ENCODE measurements around the gene EEF1A2. TPM values are rescaled to one million over a fixed set of nuclear protein-coding genes. Genes with fewer than 3 reads are reported as not detected.

EEF1A2 gene
- total RNA-seq, 1 donor from 2014 or later = 20.0 TPM

DNA sequence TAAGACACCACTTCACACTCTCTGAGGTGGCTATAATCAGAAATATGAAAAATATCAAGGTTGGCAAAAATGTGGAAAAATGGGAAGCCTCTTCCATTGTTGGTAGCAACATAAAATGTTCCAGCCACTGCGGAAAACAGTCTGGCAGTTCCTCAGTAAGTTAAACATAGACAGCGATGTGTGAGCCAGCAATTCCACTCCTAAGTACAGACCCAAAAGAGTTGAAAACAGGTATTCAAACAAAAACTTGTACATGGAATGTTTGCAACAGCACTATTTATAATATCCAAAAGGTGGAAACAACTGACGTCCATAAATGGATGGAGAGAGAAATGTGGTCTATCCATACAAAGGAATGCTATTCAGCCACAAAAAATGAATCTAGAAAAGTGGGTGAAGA, 14.3 kb upstream of the EEF1A2 start:
- TF ChIP-seq, protein P1, sequence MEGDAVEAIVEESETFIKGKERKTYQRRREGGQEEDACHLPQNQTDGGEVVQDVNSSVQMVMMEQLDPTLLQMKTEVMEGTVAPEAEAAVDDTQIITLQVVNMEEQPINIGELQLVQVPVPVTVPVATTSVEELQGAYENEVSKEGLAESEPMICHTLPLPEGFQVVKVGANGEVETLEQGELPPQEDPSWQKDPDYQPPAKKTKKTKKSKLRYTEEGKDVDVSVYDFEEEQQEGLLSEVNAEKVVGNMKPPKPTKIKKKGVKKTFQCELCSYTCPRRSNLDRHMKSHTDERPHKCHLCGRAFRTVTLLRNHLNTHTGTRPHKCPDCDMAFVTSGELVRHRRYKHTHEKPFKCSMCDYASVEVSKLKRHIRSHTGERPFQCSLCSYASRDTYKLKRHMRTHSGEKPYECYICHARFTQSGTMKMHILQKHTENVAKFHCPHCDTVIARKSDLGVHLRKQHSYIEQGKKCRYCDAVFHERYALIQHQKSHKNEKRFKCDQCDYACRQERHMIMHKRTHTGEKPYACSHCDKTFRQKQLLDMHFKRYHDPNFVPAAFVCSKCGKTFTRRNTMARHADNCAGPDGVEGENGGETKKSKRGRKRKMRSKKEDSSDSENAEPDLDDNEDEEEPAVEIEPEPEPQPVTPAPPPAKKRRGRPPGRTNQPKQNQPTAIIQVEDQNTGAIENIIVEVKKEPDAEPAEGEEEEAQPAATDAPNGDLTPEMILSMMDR (conservative IDR thresholded peaks at IDR 0.05; ENCODE audit: low read depth, low read length) = no peak
- H3K4me3 ChIP-seq (ENCODE audit: low read depth, low read length) = no peak overlapping the region
- DNase-seq (ENCODE audit: low read depth) = no peak

DNA sequence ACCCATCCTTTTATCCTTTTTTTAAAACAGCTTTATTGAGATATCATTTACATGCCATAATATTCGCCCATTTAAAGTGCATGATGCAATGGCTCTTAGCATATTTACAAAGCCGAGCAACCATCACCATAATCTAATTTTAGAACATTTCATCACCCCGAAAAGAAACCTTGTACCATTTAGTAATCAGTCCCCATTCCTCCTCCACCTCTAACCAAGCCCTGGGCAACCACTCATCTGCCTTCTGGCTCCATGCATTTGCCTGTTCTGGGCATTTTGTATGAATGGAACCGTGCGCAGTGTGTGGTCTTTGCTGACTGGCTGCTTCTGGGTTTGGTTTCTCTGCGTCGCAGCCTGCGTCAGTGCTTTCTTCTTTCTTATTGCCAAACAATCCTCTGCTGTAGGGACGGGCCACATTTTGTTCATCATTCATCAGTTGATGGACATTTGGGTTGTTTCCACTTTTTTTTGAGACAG, 10.2 kb upstream of the EEF1A2 start:
- TF ChIP-seq, protein P1 (conservative IDR thresholded peaks at IDR 0.05; ENCODE audit: low read depth, low read length) = no peak
- DNase-seq (ENCODE audit: low read depth) = no peak
- no peak overlapping the region for H3K4me3 ChIP-seq (ENCODE audit: low read depth, low read length)

DNA sequence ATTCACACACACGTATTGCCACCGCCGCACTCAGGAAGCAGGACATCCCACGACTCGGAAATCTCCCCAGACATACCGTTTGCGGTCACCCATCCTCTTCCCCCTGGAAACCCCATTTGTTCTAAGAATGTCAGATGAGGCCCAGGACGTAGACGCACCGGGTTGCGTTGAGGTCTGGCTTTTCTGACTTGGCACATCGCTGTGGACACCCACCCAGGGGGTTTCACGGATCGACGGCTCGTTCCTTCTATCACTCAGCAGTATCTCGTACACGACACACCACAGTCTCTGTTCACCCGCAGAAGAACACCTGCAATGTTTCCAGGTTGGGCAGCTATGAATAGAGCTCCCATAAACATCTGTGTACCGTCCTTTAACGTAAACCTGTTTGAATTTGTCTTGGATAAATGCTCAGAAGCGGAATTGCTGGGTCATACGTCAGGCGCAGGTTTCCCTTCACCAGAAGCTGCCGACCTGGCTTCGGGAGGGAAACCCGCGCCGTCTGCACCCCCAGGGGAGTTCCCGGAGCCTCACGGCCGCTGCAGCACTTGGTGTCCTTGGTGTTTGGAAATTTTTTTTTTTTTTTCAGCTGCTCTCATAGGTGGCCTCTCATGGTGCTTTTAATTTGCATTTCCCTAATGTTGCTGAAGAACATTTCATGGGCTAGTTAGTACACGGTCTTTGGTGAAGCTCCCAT, 9.3 kb upstream of the EEF1A2 start:
- TF ChIP-seq, protein P1 (conservative IDR thresholded peaks at IDR 0.05; ENCODE audit: low read depth, low read length) = no peak
- no peak for DNase-seq (ENCODE audit: low read depth)
- H3K4me3 ChIP-seq (ENCODE audit: low read depth, low read length) = no peak overlapping the region

DNA sequence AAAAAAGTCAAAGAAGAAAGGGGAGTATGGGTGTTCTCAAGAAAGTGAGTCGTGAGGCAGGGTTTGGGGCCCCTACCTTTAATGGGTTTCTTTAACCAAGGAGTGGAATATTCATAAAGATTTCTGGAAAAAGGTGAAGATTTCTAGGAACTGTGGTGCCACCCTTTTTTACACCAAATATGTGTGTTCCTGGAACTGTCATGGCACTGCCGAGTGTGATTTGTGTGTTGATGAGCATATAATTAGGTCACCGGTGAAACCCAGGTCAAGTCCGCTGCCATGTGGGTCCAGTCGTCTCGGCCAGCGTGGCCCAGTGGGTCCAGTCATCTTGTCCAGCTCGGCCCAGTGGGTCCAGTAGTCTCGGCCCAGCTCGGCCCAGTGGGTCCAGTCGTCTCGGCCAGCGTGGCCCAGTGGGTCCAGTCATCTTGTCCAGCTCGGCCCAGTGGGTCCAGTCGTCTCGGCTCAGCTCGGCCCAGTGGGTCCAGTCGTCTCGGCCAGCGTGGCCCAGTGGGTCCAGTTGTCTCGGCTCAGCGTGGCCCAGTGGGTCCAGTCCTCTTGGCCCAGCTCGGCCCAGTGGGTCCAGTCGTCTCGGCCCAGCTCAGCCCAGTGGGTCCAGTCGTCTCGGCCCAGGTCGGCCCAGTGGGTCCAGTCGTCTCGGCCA, 8.3 kb upstream of the EEF1A2 start:
- TF ChIP-seq, protein P1 (conservative IDR thresholded peaks at IDR 0.05; ENCODE audit: low read depth, low read length) = no peak
- DNase-seq (ENCODE audit: low read depth) = no peak
- H3K4me3 ChIP-seq (ENCODE audit: low read depth, low read length) = no peak overlapping the region

DNA sequence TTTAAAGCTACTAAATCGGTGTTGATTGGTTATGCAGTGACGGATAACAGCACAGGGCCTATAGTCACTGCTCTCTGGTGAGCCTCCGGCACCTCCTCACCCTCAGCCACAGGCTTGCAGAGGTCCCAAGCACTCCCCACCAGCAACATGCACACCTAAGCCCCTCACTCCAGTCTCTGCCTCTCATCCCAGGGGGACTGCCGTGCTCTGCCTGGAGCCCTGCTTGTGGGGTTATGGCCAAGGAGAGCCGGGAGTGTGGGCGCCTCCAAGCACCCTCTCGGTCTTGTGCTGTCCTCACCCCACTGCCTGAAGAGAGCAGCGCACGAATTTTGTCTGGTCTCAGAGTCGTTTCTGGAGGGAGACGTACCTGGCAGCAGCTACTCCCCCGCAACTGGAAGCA, 6.8 kb upstream of the EEF1A2 start:
- DNase-seq (ENCODE audit: low read depth) = no peak
- TF ChIP-seq, protein P1 (conservative IDR thresholded peaks at IDR 0.05; ENCODE audit: low read depth, low read length) = no peak
- H3K4me3 ChIP-seq (ENCODE audit: low read depth, low read length) = no peak overlapping the region

DNA sequence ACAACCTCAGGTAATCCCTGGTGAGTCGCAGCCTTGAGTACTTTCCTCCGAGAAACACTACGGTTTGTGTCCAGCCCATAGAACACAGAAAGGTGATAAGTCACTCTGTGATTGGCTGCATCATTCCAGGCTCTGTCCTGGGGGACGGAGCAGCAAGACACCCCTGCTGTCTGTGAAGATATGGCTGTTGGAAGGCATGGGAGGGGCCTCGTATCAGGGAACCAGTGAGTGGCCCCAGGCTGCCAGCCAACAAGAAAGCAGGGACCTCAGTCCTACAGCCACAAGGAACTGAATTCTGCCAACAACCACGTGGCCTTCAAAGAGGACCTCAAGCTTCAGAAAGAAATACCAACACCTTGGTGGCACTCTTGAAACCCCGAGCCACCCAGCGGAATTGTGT, 6.4 kb upstream of the EEF1A2 start:
- H3K4me3 ChIP-seq (ENCODE audit: low read depth, low read length) = no peak overlapping the region
- TF ChIP-seq, protein P1 (conservative IDR thresholded peaks at IDR 0.05; ENCODE audit: low read depth, low read length) = no peak
- DNase-seq (ENCODE audit: low read depth) = no peak
